Measurements from ENCODE around the gene CEP164. TPM values are rescaled to one million over a fixed set of nuclear protein-coding genes. Genes with fewer than 3 reads are reported as not detected.

CEP164 gene
- total and polyA plus RNA-seq, 10 of the 15 experiments (the other 5 are each of a cell fraction or from before 2014, with no cell fraction given), result 4.2 to 31.2 (median 20.2) TPM

- Histone ChIP-seq H3K4me1 (ENCODE audit: control insufficient read depth, insufficient read depth, low read length) (no peaks in the 10 kb centered on the region), H3K4me3 (no peak overlapping the region), H3K79me2 (ENCODE audit: control insufficient read depth, insufficient read depth, low read length) (no peaks in the 10 kb centered on the region), H4K20me1 (ENCODE audit: control insufficient read depth, insufficient read depth) (no peaks in the 10 kb centered on the region), H2AFZ (ENCODE audit: control insufficient read depth, low read depth, low read length) (no peak overlapping the region), H3K4me2 (ENCODE audit: control insufficient read depth, insufficient read depth) (no peak overlapping the region), H3K36me3 (ENCODE audit: control insufficient read depth in 2 of 2, insufficient read depth in 2 of 2, low read length in 1 of 2) (peaks cover 9 to 38% of the 10 kb centered on the region in 2 experiments), H3K27ac (ENCODE audit: control insufficient read depth, insufficient read depth) (no peak overlapping the region), H3K27me3 (replicated peaks in 1 of 2; ENCODE audit: control insufficient read depth in 2 of 2, insufficient read depth in 2 of 2, low read length in 1 of 2) (no peaks in the 10 kb centered on the region), H3K9ac (ENCODE audit: control insufficient read depth, insufficient read depth, low read length) (no peak overlapping the region), H3K9me3 (replicated peaks; ENCODE audit: control insufficient read depth, insufficient read depth, low read length) (no peaks in the 10 kb centered on the region; the same call in 2 of the 3 replicates)
- SMC1A ChIA-PET (ENCODE audit: uncharacterized antibody, unreplicated experiment), result no interaction called here
- POLR2A ChIA-PET, result no interaction called here
- 87% methylated on average over 12 of the region's 12 CpGs for WGBS (ENCODE audit: insufficient coverage, insufficient replicate concordance, low lambda C conversion rate, missing lambda C conversion rate)
- intact Hi-C loops (cut with micrococcal nuclease; ENCODE audit: unreplicated experiment), result no loop called here
- no TSS peak for BruUV-seq (replicated peaks)
- RAD21 ChIA-PET (ENCODE audit: unreplicated experiment), result no interaction called here
- FAIRE-seq (no peak), ATAC-seq (no peak), DNase-seq (ENCODE audit: low read depth, low spot score) (no peak)
- CTCF ChIA-PET, result no interaction called here
- in situ Hi-C loops (cut with MboI), result no loop called here
- TF ChIP-seq KAT2A (conservative IDR thresholded peaks at IDR 0.05; ENCODE audit: control insufficient read depth, low read depth, low read length), result no peak
- no peak for TF ChIP-seq SREBF2 (IDR thresholded peaks at IDR 0.05; ENCODE audit: low read length)
- TF ChIP-seq MEF2A (IDR thresholded peaks at IDR 0.05; ENCODE audit: insufficient read depth, low read depth, low read length), result no peak
- no peak for TF ChIP-seq CUX1 (IDR thresholded peaks at IDR 0.05; ENCODE audit: insufficient replicate concordance, low read depth, low read length)
- no peak for TF ChIP-seq SP1 (IDR thresholded peaks at IDR 0.05; ENCODE audit: low read depth, low read length)
- no peak for TF ChIP-seq SRF (IDR thresholded peaks at IDR 0.05; ENCODE audit: low read depth in 2 of 2, low read length in 2 of 2)
- no peak for TF ChIP-seq SREBF1 (IDR thresholded peaks at IDR 0.05; ENCODE audit: low read length)
- no peak for TF ChIP-seq ZZZ3 (IDR thresholded peaks at IDR 0.05; ENCODE audit: control insufficient read depth, insufficient read length, low read depth)
- no peak for TF ChIP-seq ZBTB33 (IDR thresholded peaks at IDR 0.05)
- TF ChIP-seq CEBPB (IDR thresholded peaks at IDR 0.05; ENCODE audit: borderline replicate concordance in 1 of 2, low read depth in 2 of 2, low read length in 2 of 2), result no peak
- no peak for TF ChIP-seq BMI1 (IDR thresholded peaks at IDR 0.05; ENCODE audit: borderline replicate concordance)
Observed at GRCh38 chr11:117392001-117392690, 64.5 kb downstream of the CEP164 start.

Data from GM12878 (cell line).